ENCODE data around the gene ATP5F1E.
"Not testable (repeated sequence)": the region's sequence is repeated elsewhere in the genome, so short reads cannot be mapped to it uniquely, and the experiment has no call there.

The ATP5F1E gene

GRCh38 chr20:59020938-59021551, 11.1 kb downstream of the ATP5F1E start:
- peak in 1 of 51 donors; percentile 26 for DNase-seq

GRCh38 chr20:59019217-59019616, 12.9 kb downstream of the ATP5F1E start, which contains the start of gene TUBB1:
TSS of gene TUBB1 (plus strand) at chr20:59019429. CDS start at chr20:59019523, 94 bp downstream.
- DNase-seq = no peak

- no peak for DNase-seq
Measured at GRCh38 chr20:59018817-59019216, 13.3 kb downstream of the ATP5F1E start.

- no peak for DNase-seq
Measured at GRCh38 chr20:59017493-59018231, 14.5 kb downstream of the ATP5F1E start.

- no peak for DNase-seq
Measured at GRCh38 chr20:59016795-59017492, 15.2 kb downstream of the ATP5F1E start.

- no peak for DNase-seq
Measured at GRCh38 chr20:59015812-59016711, 16.1 kb downstream of the ATP5F1E start.

- DNase-seq = no peak
Measured at GRCh38 chr20:59015411-59015810, 16.7 kb downstream of the ATP5F1E start.

GRCh38 chr20:59014680-59015389, 17.3 kb downstream of the ATP5F1E start:
- DNase-seq = no peak

- DNase-seq = peak in 2 of 51 donors; percentile 25 to 47
Measured at GRCh38 chr20:59013959-59014608, 18.1 kb downstream of the ATP5F1E start.

- DNase-seq = no peak
Measured at GRCh38 chr20:59013031-59013951, 18.8 kb downstream of the ATP5F1E start.

GRCh38 chr20:59011874-59012157, 20.3 kb downstream of the ATP5F1E start:
- DNase-seq = not testable (repeated sequence)

- DNase-seq = peak in 1 of 51 donors; percentile 4
Measured at GRCh38 chr20:59010995-59011873, 20.9 kb downstream of the ATP5F1E start.

GRCh38 chr20:59010321-59010994, 21.7 kb downstream of the ATP5F1E start:
- no peak for DNase-seq

GRCh38 chr20:59008715-59009336, 23.3 kb downstream of the ATP5F1E start:
- no peak for DNase-seq

GRCh38 chr20:59007665-59008511, 24.2 kb downstream of the ATP5F1E start:
- peak in 15 of 51 donors; percentile 13 to 53 (median 28) for DNase-seq

All from hypothalamus (tissue), 51 donors.